GM12892 (cell line): ENCODE data around the gene STAG1.

Source experiments
- POLR2A ChIP-seq: IDR thresholded peaks from 2 replicates; pipeline ENCODE4 v1.6.1; 2011; ENCODE audit warnings: low read depth, low read length, control low read depth
- POLR2AphosphoS5 ChIP-seq: IDR thresholded peaks from 2 replicates; pipeline ENCODE4 v1.6.1; 2011; ENCODE audit warnings: low read depth, low read length, control low read depth
- TAF1 ChIP-seq: IDR thresholded peaks from 2 replicates; pipeline ENCODE4 v1.6.1; 2011; ENCODE audit warnings: low read depth, mild to moderate bottlenecking, control low read depth, low read length, borderline replicate concordance

- TF ChIP-seq POLR2A, result no peak
- no peak for TF ChIP-seq POLR2AphosphoS5
- TF ChIP-seq TAF1, result no peak
Observed at GRCh38 chr3:136699271-136699828, 52.8 kb downstream of the STAG1 start.
